ENCODE results near the gene KIAA0513.

The KIAA0513 gene

GRCh38 chr16:85077039-85077438 lies 49.4 kb downstream of the KIAA0513 start:
- no peak for TF ChIP-seq EZH2phosphoT487 (conservative IDR thresholded peaks at IDR 0.05; ENCODE audit: low read length)
- TF ChIP-seq CTCF (IDR thresholded peaks at IDR 0.05; ENCODE audit: insufficient read depth, low read length, poor library complexity, severe bottlenecking): no peak
- no peak overlapping the region for H3K4me3 ChIP-seq (ENCODE audit: insufficient read depth, low read length, poor library complexity, severe bottlenecking)
- H4K20me1 ChIP-seq (ENCODE audit: low read depth, low read length): no peaks in the 10 kb centered on the region
- no peaks in the 10 kb centered on the region for H3K9me2 ChIP-seq (replicated peaks; ENCODE audit: insufficient read depth, low read length)
- H3F3A ChIP-seq (ENCODE audit: insufficient read depth): no peaks in the 10 kb centered on the region
- no peaks in the 10 kb centered on the region for H3K36me3 ChIP-seq (ENCODE audit: low read length)
- H3K79me2 ChIP-seq (ENCODE audit: insufficient read depth, low read length): no peaks in the 10 kb centered on the region
- no peak overlapping the region for H3K27ac ChIP-seq (ENCODE audit: low read depth, low read length)
- H3K9me3 ChIP-seq (ENCODE audit: insufficient read depth, low read length): no peaks in the 10 kb centered on the region
- H3K9ac ChIP-seq (ENCODE audit: low read length): no peak overlapping the region
- no peaks in the 10 kb centered on the region for H3K27me3 ChIP-seq (ENCODE audit: low read length)
- no peak overlapping the region for H2AFZ ChIP-seq (ENCODE audit: low read depth, low read length, severe bottlenecking)
- H3K4me2 ChIP-seq (ENCODE audit: low read depth, low read length, poor library complexity, severe bottlenecking): no peak overlapping the region

GRCh38 chr16:85077576-85078125 lies 50.1 kb downstream of the KIAA0513 start:
- Histone ChIP-seq H3K9me2 (replicated peaks; ENCODE audit: insufficient read depth, low read length) (no peaks in the 10 kb centered on the region), H3K4me3 (ENCODE audit: insufficient read depth, low read length, poor library complexity, severe bottlenecking) (no peak overlapping the region), H3F3A (ENCODE audit: insufficient read depth) (no peaks in the 10 kb centered on the region), H3K79me2 (ENCODE audit: insufficient read depth, low read length) (no peaks in the 10 kb centered on the region), H3K9me3 (ENCODE audit: insufficient read depth, low read length) (no peaks in the 10 kb centered on the region), H3K36me3 (ENCODE audit: low read length) (no peaks in the 10 kb centered on the region), H3K27ac (ENCODE audit: low read depth, low read length) (no peak overlapping the region), H4K20me1 (ENCODE audit: low read depth, low read length) (no peaks in the 10 kb centered on the region), H2AFZ (ENCODE audit: low read depth, low read length, severe bottlenecking) (no peak overlapping the region), H3K27me3 (ENCODE audit: low read length) (no peaks in the 10 kb centered on the region), H3K9ac (ENCODE audit: low read length) (no peak overlapping the region), H3K4me2 (ENCODE audit: low read depth, low read length, poor library complexity, severe bottlenecking) (no peak overlapping the region)
- TF ChIP-seq CTCF (IDR thresholded peaks at IDR 0.05; ENCODE audit: insufficient read depth, low read length, poor library complexity, severe bottlenecking): no peak

GRCh38 chr16:85078226-85078625 lies 50.6 kb downstream of the KIAA0513 start:
- no peak overlapping the region for H3K27ac ChIP-seq (ENCODE audit: low read depth, low read length)
- H3K4me3 ChIP-seq (ENCODE audit: insufficient read depth, low read length, poor library complexity, severe bottlenecking): no peak overlapping the region
- H3K4me2 ChIP-seq (ENCODE audit: low read depth, low read length, poor library complexity, severe bottlenecking): no peak overlapping the region
- no peaks in the 10 kb centered on the region for H3K36me3 ChIP-seq (ENCODE audit: low read length)
- H3K27me3 ChIP-seq (ENCODE audit: low read length): no peaks in the 10 kb centered on the region
- no peaks in the 10 kb centered on the region for H3F3A ChIP-seq (ENCODE audit: insufficient read depth)
- H2AFZ ChIP-seq (ENCODE audit: low read depth, low read length, severe bottlenecking): no peak overlapping the region
- no peaks in the 10 kb centered on the region for H4K20me1 ChIP-seq (ENCODE audit: low read depth, low read length)
- H3K9me2 ChIP-seq (replicated peaks; ENCODE audit: insufficient read depth, low read length): no peaks in the 10 kb centered on the region
- no peak overlapping the region for H3K9ac ChIP-seq (ENCODE audit: low read length)
- H3K9me3 ChIP-seq (ENCODE audit: insufficient read depth, low read length): no peaks in the 10 kb centered on the region
- TF ChIP-seq CTCF (IDR thresholded peaks at IDR 0.05; ENCODE audit: insufficient read depth, low read length, poor library complexity, severe bottlenecking): no peak
- TF ChIP-seq EZH2phosphoT487 (conservative IDR thresholded peaks at IDR 0.05; ENCODE audit: low read length): no peak
- no peaks in the 10 kb centered on the region for H3K79me2 ChIP-seq (ENCODE audit: insufficient read depth, low read length)
